Measurements from ENCODE around the gene RALGDS. TPM values are rescaled to one million over a fixed set of nuclear protein-coding genes. Genes with fewer than 3 reads are reported as not detected.
"Not testable (repeated sequence)": the region's sequence is repeated elsewhere in the genome, so short reads cannot be mapped to it uniquely, and the experiment has no call there.

The RALGDS gene
- total RNA-seq, 2 donors from 2014 or later = 24.2 to 39.7 TPM

- Histone ChIP-seq H3K27ac (no peak overlapping the region), H3K36me3 (no peaks in the 10 kb centered on the region), H3K4me1 (no peaks in the 10 kb centered on the region), H3K27me3 (no peaks in the 10 kb centered on the region), H3K9me3 (no peaks in the 10 kb centered on the region), H3K9ac (ENCODE audit: low read depth in 2 of 2, low read length in 2 of 2) (no peak overlapping the region), H3K4me3 (no peak overlapping the region)
- DNase-seq = no peak
- TF ChIP-seq CTCF (IDR thresholded peaks at IDR 0.05) = no peak
- intact Hi-C loops (cut with DNase I) = no loop called here
Measured at GRCh38 chr9:133078486-133078885, 42.6 kb downstream of the RALGDS start.

DNA sequence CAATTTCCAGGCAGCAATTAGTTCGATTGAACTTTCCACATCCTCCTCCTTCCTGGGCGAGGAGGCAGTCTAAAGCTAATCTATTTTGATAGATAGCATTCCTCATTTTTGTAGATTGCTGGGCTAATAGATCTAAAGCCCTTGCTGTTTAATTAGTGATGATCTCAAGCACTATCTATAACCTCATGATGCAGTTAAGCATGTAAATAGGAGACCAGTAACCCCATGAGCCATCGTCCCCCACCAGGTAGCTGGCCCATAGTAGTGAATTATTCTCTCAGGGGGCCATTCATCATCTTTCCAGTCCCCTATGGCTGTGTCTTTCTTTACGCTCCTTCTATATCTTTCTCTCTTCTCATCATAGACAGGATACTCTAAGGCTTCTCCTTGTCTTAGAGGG lies 44.3 kb downstream of the RALGDS start:
- H3K9ac ChIP-seq (ENCODE audit: low read depth in 2 of 2, low read length in 2 of 2) = no peak overlapping the region
- H3K36me3 ChIP-seq = no peaks in the 10 kb centered on the region
- H3K4me3 ChIP-seq = no peak overlapping the region
- DNase-seq = no peak
- no peak for TF ChIP-seq CTCF (IDR thresholded peaks at IDR 0.05)
- H3K9me3 ChIP-seq = no peaks in the 10 kb centered on the region
- intact Hi-C loops (cut with DNase I) = no loop called here
- H3K27me3 ChIP-seq = no peaks in the 10 kb centered on the region
- H3K27ac ChIP-seq = no peak overlapping the region
- H3K4me1 ChIP-seq = no peaks in the 10 kb centered on the region

GRCh38 chr9:133075925-133076630 lies 45.0 kb downstream of the RALGDS start:
- no peak overlapping the region for H3K9ac ChIP-seq (ENCODE audit: low read depth in 2 of 2, low read length in 2 of 2)
- no peaks in the 10 kb centered on the region for H3K27me3 ChIP-seq
- H3K9me3 ChIP-seq = no peaks in the 10 kb centered on the region
- TF ChIP-seq CTCF (IDR thresholded peaks at IDR 0.05) = no peak
- H3K4me3 ChIP-seq = no peak overlapping the region
- no peaks in the 10 kb centered on the region for H3K36me3 ChIP-seq
- DNase-seq = no peak
- no peaks in the 10 kb centered on the region for H3K4me1 ChIP-seq
- intact Hi-C loops (cut with DNase I) = no loop called here
- no peak overlapping the region for H3K27ac ChIP-seq

GRCh38 chr9:133074111-133074651 lies 46.9 kb downstream of the RALGDS start:
- Histone ChIP-seq H3K27ac (no peak overlapping the region), H3K4me3 (no peak overlapping the region), H3K36me3 (no peaks in the 10 kb centered on the region), H3K4me1 (no peaks in the 10 kb centered on the region), H3K27me3 (no peaks in the 10 kb centered on the region), H3K9ac (ENCODE audit: low read depth in 2 of 2, low read length in 2 of 2) (no peak overlapping the region), H3K9me3 (no peaks in the 10 kb centered on the region)
- no peak for TF ChIP-seq CTCF (IDR thresholded peaks at IDR 0.05)
- intact Hi-C loops (cut with DNase I) = no loop called here
- no peak for DNase-seq

- H3K27ac ChIP-seq = no peak overlapping the region
- intact Hi-C loops (cut with DNase I) = no loop called here
- H3K9me3 ChIP-seq = no peaks in the 10 kb centered on the region
Measured at GRCh38 chr9:133073086-133074014, 47.7 kb downstream of the RALGDS start.

DNA sequence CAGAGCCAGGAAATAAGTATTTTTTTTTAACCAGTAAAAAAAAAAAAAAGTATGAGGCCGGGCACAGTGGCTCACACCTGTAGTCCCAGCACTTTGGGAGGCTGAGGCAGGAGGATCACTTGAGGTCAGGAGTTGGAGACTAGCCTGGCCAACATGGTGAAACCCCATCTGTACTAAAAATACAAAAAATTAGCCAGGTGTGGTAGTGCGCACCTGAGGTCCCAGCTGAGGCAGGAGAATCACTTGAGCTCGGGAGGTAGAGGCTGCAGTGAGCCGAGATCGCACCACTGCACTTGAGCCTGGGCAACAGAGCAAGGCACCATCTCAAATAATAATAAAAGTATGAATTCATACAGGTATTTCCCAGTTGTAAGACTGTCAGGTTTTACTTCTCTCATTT lies 48.8 kb downstream of the RALGDS start:
- H3K36me3 ChIP-seq; H3K4me3 ChIP-seq; H3K4me1 ChIP-seq; H3K27me3 ChIP-seq; intact Hi-C loops (cut with DNase I); DNase-seq; H3K9me3 ChIP-seq; H3K27ac ChIP-seq; H3K9ac ChIP-seq (ENCODE audit: low read depth in 2 of 2, low read length in 2 of 2): not testable (repeated sequence)

More at GRCh38 chr9:133073086-133074014, 47.7 kb downstream of the RALGDS start:
- TF ChIP-seq CTCF (IDR thresholded peaks at IDR 0.05) = no peak
- H3K27me3 ChIP-seq = no peaks in the 10 kb centered on the region
- H3K4me3 ChIP-seq = no peak overlapping the region
- no peak overlapping the region for H3K9ac ChIP-seq (ENCODE audit: low read depth in 2 of 2, low read length in 2 of 2)
- DNase-seq = no peak
- H3K36me3 ChIP-seq = no peaks in the 10 kb centered on the region
- H3K4me1 ChIP-seq = no peaks in the 10 kb centered on the region
